Esophagus squamous epithelium (tissue), 4 donors: ENCODE measurements around the gene PERM1.
"Not testable (repeated sequence)": the region's sequence is repeated elsewhere in the genome, so short reads cannot be mapped to it uniquely, and the experiment has no call there.

Source experiments
- CTCF ChIP-seq, 6 experiments: fragments of 450-650 bp in 4 of 6; fragments of 200-600 bp in 2 of 6; sonication (generic) in 2 of 6; IDR thresholded peaks; one replicate each; pipeline ENCODE4 v1.5.1; 2016 to 2019; ENCODE audit warnings: antibody characterized with exemption in 6 of 6, mild to moderate bottlenecking in 4 of 6, moderate library complexity in 4 of 6
- POLR2A ChIP-seq, 4 donors: fragments of 450-650 bp; IDR thresholded peaks; one replicate each; pipeline ENCODE4 v1.6.1; 2017; ENCODE audit warnings: antibody characterized with exemption in 4 of 4, mild to moderate bottlenecking in 4 of 4, moderate library complexity in 3 of 4

DNA sequence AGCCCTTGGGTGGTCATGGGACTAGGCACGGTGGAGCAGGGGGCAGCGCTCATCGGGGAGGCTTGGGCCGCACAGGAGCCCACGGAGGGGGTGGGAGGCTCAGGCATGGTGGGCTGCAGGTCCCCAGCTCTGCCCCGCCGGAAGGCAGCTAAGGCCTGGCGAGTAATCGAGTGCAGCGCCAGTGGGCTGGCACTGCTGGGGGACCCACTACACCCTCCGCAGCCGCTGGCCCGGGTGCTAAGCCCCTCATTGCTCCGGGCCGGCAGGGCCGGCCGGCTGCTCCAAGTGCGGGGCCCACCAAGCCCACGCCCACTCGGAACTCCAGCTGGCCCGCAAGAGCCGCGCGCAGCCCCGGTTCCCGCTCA lies 36.4 kb upstream of the PERM1 start:
- TF ChIP-seq CTCF, POLR2A (IDR thresholded peaks at IDR 0.05): not testable (repeated sequence)
